ENCODE data around the gene TCTN2. TPM values are rescaled to one million over a fixed set of nuclear protein-coding genes. Genes with fewer than 3 reads are reported as not detected.

The TCTN2 gene
- total RNA-seq = 8.0 and 15.5 TPM in 2 replicates

GRCh38 chr12:123670882-123671728 is at the start of gene TCTN2:
Gene TCTN2, plus strand, starts transcription at chr12:123671113. Its CDS starts 128 bp downstream, at chr12:123671241.

GRCh38 chr12:123633379-123634141 is 37.4 kb upstream of the TCTN2 start, which contains the start of the genes EIF2B1 and GTF2H3:
Gene EIF2B1, minus strand, starts transcription at chr12:123633686. Its CDS starts 129 bp downstream, at chr12:123633557.
Gene GTF2H3, plus strand, starts transcription at chr12:123633829. Its CDS starts 31 bp downstream, at chr12:123633860.

Other genes starting within 250 kb of the TCTN2 start
- 5.7 and 6.8 TPM in 2 replicates for gene RILPL2, start 234.4 kb upstream of the TCTN2 start, total RNA-seq
- 11.5 and 11.6 TPM in 2 replicates for gene SNRNP35, start 213.0 kb upstream of the TCTN2 start, total RNA-seq
- gene RILPL1, start 137.4 kb upstream of the TCTN2 start, total RNA-seq = 5.0 and 9.5 TPM in 2 replicates
- 568 and 610 TPM in 2 replicates for gene TMED2, start 86.6 kb upstream of the TCTN2 start, total RNA-seq
- 11.4 and 19.0 TPM in 2 replicates for gene DDX55, start 69.0 kb upstream of the TCTN2 start, total RNA-seq
- 25.3 and 35.9 TPM in 2 replicates for gene EIF2B1, start 37.4 kb upstream of the TCTN2 start, total RNA-seq
- 25.9 and 28.7 TPM in 2 replicates for gene GTF2H3, start 37.3 kb upstream of the TCTN2 start, total RNA-seq
- gene ATP6V0A2, start 41.2 kb downstream of the TCTN2 start, total RNA-seq = 21.3 and 22.7 TPM in 2 replicates
- 0.43 and 0.46 TPM in 2 replicates for gene DNAH10, start 91.2 kb downstream of the TCTN2 start, total RNA-seq

Measured in smooth muscle cell of bladder (primary cell).